PC-9 (cell line): ENCODE results near the gene CCDC91. TPM values are rescaled to one million over a fixed set of nuclear protein-coding genes. Genes with fewer than 3 reads are reported as not detected.

ENCODE experiments used
- BruUV-seq: library from RNA; stranded (reverse); fragments of 400-500 nt; replicated peaks from 2 replicates; lab custom pipeline; 2021; lab: Mats Ljungman, UMichigan
- CTCF ChIA-PET: fragments of 300-600 bp; sonication (Branson Sonifier 250); formaldehyde crosslinking; loops from one replicate; lab custom pipeline; 2022; ENCODE audit warnings: antibody characterized with exemption; lab: Charles Lee
- POLR2A ChIA-PET: fragments of 300-600 bp; sonication (Branson Sonifier 250); formaldehyde crosslinking; loops from one replicate; lab custom pipeline; 2022; ENCODE audit warnings: antibody characterized with exemption; ENCODE audit not compliant: unreplicated experiment; lab: Charles Lee
- DNase-seq, 2 experiments: peaks; one replicate each; pipeline versions ENCODE4 v3.0.0 to v3.0.0-alpha.2; 2015 to 2022; ENCODE audit warnings: mixed read lengths in 1 of 2
- H2AFZ ChIP-seq: fragments of 200-600 bp; sonication (generic); 2 replicates; pipeline ENCODE4 v1.8.1; 2017; ENCODE audit warnings: antibody characterized with exemption
- H3F3A ChIP-seq: fragments of 200-600 bp; sonication (generic); 2 replicates; pipeline ENCODE4 v1.8.1; 2017; ENCODE audit warnings: antibody characterized with exemption, mild to moderate bottlenecking, low read depth; ENCODE audit not compliant: insufficient read depth
- H3K27ac ChIP-seq: fragments of 200-600 bp; sonication (generic); 2 replicates; pipeline ENCODE4 v1.6.1; 2016; ENCODE audit warnings: mixed run types
- H3K27me3 ChIP-seq: fragments of 200-600 bp; sonication (generic); 2 replicates; pipeline ENCODE4 v1.6.1; 2016; ENCODE audit warnings: low read depth, mixed run types; ENCODE audit not compliant: insufficient read depth
- H3K36me3 ChIP-seq: fragments of 200-600 bp; sonication (generic); 2 replicates; pipeline ENCODE4 v1.6.1; 2016; ENCODE audit warnings: low read depth, mixed run types
- H3K4me1 ChIP-seq: fragments of 200-600 bp; sonication (generic); replicated peaks from 2 replicates; pipeline ENCODE4 v1.6.1; 2016; ENCODE audit warnings: mixed run types; ENCODE audit not compliant: insufficient read depth
- H3K4me2 ChIP-seq: fragments of 200-600 bp; sonication (generic); 2 replicates; pipeline ENCODE4 v1.6.1; 2017; ENCODE audit warnings: mixed run types
- H3K4me3 ChIP-seq: fragments of 200-600 bp; sonication (generic); 2 replicates; pipeline ENCODE4 v1.6.1; 2016; ENCODE audit warnings: mixed run types
- H3K79me2 ChIP-seq: fragments of 200-600 bp; sonication (generic); 2 replicates; pipeline ENCODE4 v1.6.1; 2017; ENCODE audit warnings: low read depth, mixed run types
- H3K9me2 ChIP-seq: fragments of 200-600 bp; sonication (generic); 2 replicates; pipeline ENCODE4 v1.8.1; 2017; ENCODE audit warnings: mild to moderate bottlenecking; ENCODE audit not compliant: insufficient read depth
- H3K9me3 ChIP-seq: fragments of 200-600 bp; sonication (generic); 2 replicates; pipeline ENCODE4 v1.8.1; 2016; ENCODE audit warnings: low read depth; ENCODE audit not compliant: insufficient read depth
- H4K20me1 ChIP-seq: fragments of 200-600 bp; sonication (generic); 2 replicates; pipeline ENCODE4 v1.8.1; 2017; ENCODE audit not compliant: insufficient read depth
- EZH2 ChIP-seq: fragments of 200-600 bp; sonication (generic); IDR thresholded peaks from 2 replicates; pipeline ENCODE4 v1.8.0; 2017; ENCODE audit warnings: antibody characterized with exemption, low read depth
- intact Hi-C: fragments of 100-400 bp; cut with micrococcal nuclease; formaldehyde crosslinking; loops from one replicate; pipeline ENCODE4 v1.10.0; 2022; ENCODE audit not compliant: unreplicated experiment
- total RNA-seq: library from RNA; stranded (reverse); gene quantifications from 2 replicates; pipeline ENCODE4 v1.2.3, GENCODE V29; 2021
- TF ChIP-seq, protein P1 (sequence below): fragments of 200-600 bp; sonication (generic); conservative IDR thresholded peaks from 2 replicates; pipeline ENCODE4 v1.6.1; 2017; ENCODE audit warnings: mixed run types, antibody characterized with exemption, mild to moderate bottlenecking, moderate library complexity

The CCDC91 gene
- total RNA-seq, 1 experiment from 2014 or later = 38.9 TPM

- CTCF ChIA-PET = no interaction called here
- intact Hi-C loops = no loop called here
- no peak for DNase-seq
These were observed 128.0 kb downstream of the CCDC91 start for GRCh38 chr12:28318273-28318672.

GRCh38 chr12:28320353-28320752 is 130.1 kb downstream of the CCDC91 start:
- Histone ChIP-seq H3K4me3 (no peak overlapping the region), H3K4me1 (no peaks in the 10 kb centered on the region), H2AFZ (no peak overlapping the region), H3K9me2 (no peaks in the 10 kb centered on the region), H4K20me1 (no peaks in the 10 kb centered on the region), H3K9me3 (peaks cover 4% of the 10 kb centered on the region; the same call in 1 of the 2 replicates), H3K36me3 (no peaks in the 10 kb centered on the region), H3K4me2 (no peak overlapping the region), H3K27ac (no peak overlapping the region), H3K27me3 (no peaks in the 10 kb centered on the region), H3K79me2 (no peaks in the 10 kb centered on the region), H3F3A (no peaks in the 10 kb centered on the region)
- ChIA-PET CTCF (no interaction called here), POLR2A (no interaction called here)
- BruUV-seq = no TSS peak
- no peak for DNase-seq
- intact Hi-C loops = no loop called here
- no peak for TF ChIP-seq EZH2
- TF ChIP-seq, protein P1, sequence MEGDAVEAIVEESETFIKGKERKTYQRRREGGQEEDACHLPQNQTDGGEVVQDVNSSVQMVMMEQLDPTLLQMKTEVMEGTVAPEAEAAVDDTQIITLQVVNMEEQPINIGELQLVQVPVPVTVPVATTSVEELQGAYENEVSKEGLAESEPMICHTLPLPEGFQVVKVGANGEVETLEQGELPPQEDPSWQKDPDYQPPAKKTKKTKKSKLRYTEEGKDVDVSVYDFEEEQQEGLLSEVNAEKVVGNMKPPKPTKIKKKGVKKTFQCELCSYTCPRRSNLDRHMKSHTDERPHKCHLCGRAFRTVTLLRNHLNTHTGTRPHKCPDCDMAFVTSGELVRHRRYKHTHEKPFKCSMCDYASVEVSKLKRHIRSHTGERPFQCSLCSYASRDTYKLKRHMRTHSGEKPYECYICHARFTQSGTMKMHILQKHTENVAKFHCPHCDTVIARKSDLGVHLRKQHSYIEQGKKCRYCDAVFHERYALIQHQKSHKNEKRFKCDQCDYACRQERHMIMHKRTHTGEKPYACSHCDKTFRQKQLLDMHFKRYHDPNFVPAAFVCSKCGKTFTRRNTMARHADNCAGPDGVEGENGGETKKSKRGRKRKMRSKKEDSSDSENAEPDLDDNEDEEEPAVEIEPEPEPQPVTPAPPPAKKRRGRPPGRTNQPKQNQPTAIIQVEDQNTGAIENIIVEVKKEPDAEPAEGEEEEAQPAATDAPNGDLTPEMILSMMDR = no peak

More at GRCh38 chr12:28318273-28318672, 128.0 kb downstream of the CCDC91 start:
- no peaks in the 10 kb centered on the region for H3F3A ChIP-seq
- POLR2A ChIA-PET = no interaction called here
- H3K4me1 ChIP-seq = 0 out of 2 replicates have a peak, but pooled peaks cover 6% of the 10 kb centered on the region
- peaks cover 7% of the 10 kb centered on the region; the same call in 1 of the 2 replicates for H3K36me3 ChIP-seq
- TF ChIP-seq, protein P1 = no peak
- TF ChIP-seq EZH2 = no peak
- H3K4me2 ChIP-seq = no peak overlapping the region
- H3K9me2 ChIP-seq = no peaks in the 10 kb centered on the region
- H3K27me3 ChIP-seq = no peaks in the 10 kb centered on the region
- H3K79me2 ChIP-seq = no peaks in the 10 kb centered on the region
- BruUV-seq = no TSS peak
- no peaks in the 10 kb centered on the region for H4K20me1 ChIP-seq
- H3K4me3 ChIP-seq = no peak overlapping the region
- no peak overlapping the region for H2AFZ ChIP-seq
- H3K27ac ChIP-seq = no peak overlapping the region
- H3K9me3 ChIP-seq = peaks cover 4% of the 10 kb centered on the region; the same call in 1 of the 2 replicates

- H3K36me3 ChIP-seq = no peaks in the 10 kb centered on the region
- H3K4me3 ChIP-seq = no peak overlapping the region
- H3K4me2 ChIP-seq = no peak overlapping the region
- H4K20me1 ChIP-seq = no peaks in the 10 kb centered on the region
- no TSS peak for BruUV-seq
- no peak overlapping the region for H3K27ac ChIP-seq
- H3K9me3 ChIP-seq = no peaks in the 10 kb centered on the region
- TF ChIP-seq, protein P1 = no peak
- no peak for TF ChIP-seq EZH2
- no peaks in the 10 kb centered on the region for H3K79me2 ChIP-seq
- H3K4me1 ChIP-seq = no peaks in the 10 kb centered on the region
- intact Hi-C loops = loop anchor here (5.0 kb wide), 1 partner anchor 595 kb away; no protein-coding TSS in a partner anchor
- no peaks in the 10 kb centered on the region for H3K27me3 ChIP-seq
- no peak for DNase-seq
- POLR2A ChIA-PET = no interaction called here
- H2AFZ ChIP-seq = no peak overlapping the region
- no peaks in the 10 kb centered on the region for H3F3A ChIP-seq
- CTCF ChIA-PET = no interaction called here
- H3K9me2 ChIP-seq = no peaks in the 10 kb centered on the region
These were observed 137.5 kb downstream of the CCDC91 start for GRCh38 chr12:28327722-28328121.
